T-cell (primary cell): ENCODE results near the gene DNAJB11. TPM values are rescaled to one million over a fixed set of nuclear protein-coding genes. Genes with fewer than 3 reads are reported as not detected.

Source experiments
- ATAC-seq, 4 experiments: fragments of 200-7000 bp in 3 of 4; fragments of 150-1000 bp in 1 of 4; cut with Tn5 transposase; replicated peaks in 1 of 4; 1 replicate in 3 of 4; 2 replicates in 1 of 4; pipeline ENCODE4 v1.10.0; 2021; ENCODE audit warnings: moderate library complexity in 3 of 4, mild to moderate bottlenecking in 2 of 4, moderate number of reproducible peaks in 1 of 4
- CTCF ChIA-PET, 2 donors: fragments of 300-600 bp; sonication (Branson Sonifier 250); formaldehyde crosslinking; loops; one replicate each; lab custom pipeline; 2022; ENCODE audit warnings: antibody characterized with exemption in 2 of 2; lab: Charles Lee
- POLR2A ChIA-PET, 2 donors: fragments of 300-600 bp; sonication (Branson Sonifier 250); formaldehyde crosslinking; loops; one replicate each; lab custom pipeline; 2022; ENCODE audit warnings: antibody characterized with exemption in 2 of 2; lab: Charles Lee
- DNase-seq, 35 experiments: peaks; one replicate each; pipeline versions ENCODE4 v3.0.0 to v3.0.0-alpha.2; 2013 to 2023
- H3K27ac ChIP-seq: one replicate; pipeline ENCODE4 v1.5.1; 2013; ENCODE audit warnings: low read length
- H3K27me3 ChIP-seq, 2 experiments: replicated peaks in 1 of 2; 1 replicate in 1 of 2; 2 replicates in 1 of 2; pipeline versions ENCODE4 v1.6.1 to v1.7.0; 2013; ENCODE audit warnings: low read length in 1 of 2, mixed read lengths in 1 of 2; ENCODE audit not compliant: control insufficient read depth in 2 of 2, insufficient read depth in 2 of 2; ENCODE audit errors: extremely low read depth in 1 of 2
- H3K36me3 ChIP-seq, 2 donors: 1 replicate in 1 of 2; 2 replicates in 1 of 2; pipeline versions ENCODE4 v1.6.1 to v1.7.0; 2013; ENCODE audit warnings: low read length in 1 of 2; ENCODE audit not compliant: control insufficient read depth in 2 of 2, insufficient read depth in 1 of 2; ENCODE audit errors: extremely low read depth in 1 of 2
- H3K4me1 ChIP-seq, 2 experiments: 1 replicate in 1 of 2; 2 replicates in 1 of 2; pipeline versions ENCODE4 v1.6.1 to v1.7.0; 2013; ENCODE audit warnings: low read length in 2 of 2, mixed read lengths in 1 of 2; ENCODE audit not compliant: insufficient read depth in 2 of 2, control insufficient read depth in 1 of 2; ENCODE audit errors: extremely low read depth in 1 of 2
- H3K4me3 ChIP-seq, 2 donors: 1 replicate in 1 of 2; 2 replicates in 1 of 2; pipeline versions ENCODE4 v1.5.1 to v1.7.0; 2013; ENCODE audit warnings: mild to moderate bottlenecking in 2 of 2, low read length in 1 of 2, moderate library complexity in 1 of 2; ENCODE audit not compliant: control insufficient read depth in 1 of 2; ENCODE audit errors: extremely low read depth in 1 of 2
- H3K9me3 ChIP-seq: 2 replicates; pipeline ENCODE4 v1.7.0; 2013
- H3K27ac Mint-ChIP-seq, 2 donors: one replicate each; pipeline ENCODE4 v1.8.0; 2020 to 2021; ENCODE audit warnings: mild to moderate bottlenecking in 2 of 2, mixed read lengths in 2 of 2
- H3K27me3 Mint-ChIP-seq, 2 donors: one replicate each; pipeline ENCODE4 v1.8.0; 2021 to 2022; ENCODE audit warnings: mixed read lengths in 2 of 2
- H3K36me3 Mint-ChIP-seq: one replicate; pipeline ENCODE4 v1.8.0; 2021; ENCODE audit warnings: mixed read lengths
- H3K4me1 Mint-ChIP-seq, 3 donors: one replicate each; pipeline ENCODE4 v1.8.0; 2020 to 2022; ENCODE audit warnings: mixed read lengths in 3 of 3, mild to moderate bottlenecking in 1 of 3
- H3K4me3 Mint-ChIP-seq, 3 donors: one replicate each; pipeline ENCODE4 v1.8.0; 2020 to 2022; ENCODE audit warnings: mild to moderate bottlenecking in 3 of 3, mixed read lengths in 3 of 3, moderate library complexity in 3 of 3
- H3K9me3 Mint-ChIP-seq, 3 donors: one replicate each; pipeline ENCODE4 v1.8.0; 2020 to 2022; ENCODE audit warnings: mixed read lengths in 3 of 3
- WGBS: methylation state at CpG from one replicate; pipeline ENCODE4 v1.1.5; 2013; ENCODE audit warnings: missing lambda C conversion rate; ENCODE audit not compliant: insufficient coverage; 5-methylcytosine and 5-hydroxymethylcytosine counted together
- total RNA-seq, 35 experiments: library from RNA in 6 of 35; stranded (reverse) in 6 of 35; fragments of 120-200 nt in 1 of 35; gene quantifications; one replicate each; pipeline versions ENCODE4 v1.2.1 to v1.2.4 and lab custom pipeline; 2013 to 2026

Gene DNAJB11
- total RNA-seq, 5 donors from 2014 or later (not counting 1 experiment from before 2014, with no cell fraction given): 28.7 to 65.4 (median 31.7) TPM

DNA sequence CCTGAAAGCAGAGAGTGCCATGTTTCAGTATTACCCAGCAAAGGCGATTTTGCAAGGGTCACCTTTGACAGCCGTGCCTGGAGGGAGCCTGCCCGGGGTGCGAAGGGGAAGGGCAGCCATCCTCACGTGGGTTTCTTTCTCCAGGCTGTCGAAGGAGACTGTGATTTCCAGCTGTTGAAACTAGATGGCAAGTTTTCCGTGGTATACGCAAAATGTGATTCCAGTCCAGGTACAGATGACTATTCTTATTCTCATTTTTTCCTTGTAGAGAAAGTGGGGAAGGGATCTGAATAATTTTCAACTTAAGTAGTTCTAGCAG lies 45.7 kb downstream of the DNAJB11 start:
- H3K27ac Mint-ChIP-seq: no peak overlapping the region
- DNase-seq: no peak
- H3K27ac ChIP-seq: no peak overlapping the region
- H3K36me3 Mint-ChIP-seq: no peaks in the 10 kb centered on the region
- POLR2A ChIA-PET: interaction anchor here in 1 of 2 donors (1.5 kb wide), 1 partner anchor 168 kb away, joined by 8 read pairs; the partner anchor contains the start of gene EIF4A2
- H3K27me3 Mint-ChIP-seq: peaks cover 21 to 31% of the 10 kb centered on the region in 2 donors
- H3K36me3 ChIP-seq: no peaks in the 10 kb centered on the region
- CTCF ChIA-PET: interaction anchor here (0.5 to 4.6 kb wide), 22 partner anchors 19 to 1121 kb away, joined by 3 to 42 read pairs (median 4); partner anchors contain the start of gene DNAJB11 (in 1 of the 2)
- peaks cover 20 to 22% (median 21%) of the 10 kb centered on the region in 3 donors for H3K4me1 Mint-ChIP-seq
- H3K9me3 Mint-ChIP-seq: no peaks in the 10 kb centered on the region
- peaks cover 7 to 18% of the 10 kb centered on the region in 2 experiments for H3K4me1 ChIP-seq
- no peak overlapping the region for H3K4me3 ChIP-seq
- peaks cover 4 to 34% of the 10 kb centered on the region in 2 experiments for H3K27me3 ChIP-seq
- WGBS: 78% methylated on average over 6 of the region's 8 CpGs
- H3K4me3 Mint-ChIP-seq: no peak overlapping the region
- no peaks in the 10 kb centered on the region for H3K9me3 ChIP-seq
- no peak for ATAC-seq

DNA sequence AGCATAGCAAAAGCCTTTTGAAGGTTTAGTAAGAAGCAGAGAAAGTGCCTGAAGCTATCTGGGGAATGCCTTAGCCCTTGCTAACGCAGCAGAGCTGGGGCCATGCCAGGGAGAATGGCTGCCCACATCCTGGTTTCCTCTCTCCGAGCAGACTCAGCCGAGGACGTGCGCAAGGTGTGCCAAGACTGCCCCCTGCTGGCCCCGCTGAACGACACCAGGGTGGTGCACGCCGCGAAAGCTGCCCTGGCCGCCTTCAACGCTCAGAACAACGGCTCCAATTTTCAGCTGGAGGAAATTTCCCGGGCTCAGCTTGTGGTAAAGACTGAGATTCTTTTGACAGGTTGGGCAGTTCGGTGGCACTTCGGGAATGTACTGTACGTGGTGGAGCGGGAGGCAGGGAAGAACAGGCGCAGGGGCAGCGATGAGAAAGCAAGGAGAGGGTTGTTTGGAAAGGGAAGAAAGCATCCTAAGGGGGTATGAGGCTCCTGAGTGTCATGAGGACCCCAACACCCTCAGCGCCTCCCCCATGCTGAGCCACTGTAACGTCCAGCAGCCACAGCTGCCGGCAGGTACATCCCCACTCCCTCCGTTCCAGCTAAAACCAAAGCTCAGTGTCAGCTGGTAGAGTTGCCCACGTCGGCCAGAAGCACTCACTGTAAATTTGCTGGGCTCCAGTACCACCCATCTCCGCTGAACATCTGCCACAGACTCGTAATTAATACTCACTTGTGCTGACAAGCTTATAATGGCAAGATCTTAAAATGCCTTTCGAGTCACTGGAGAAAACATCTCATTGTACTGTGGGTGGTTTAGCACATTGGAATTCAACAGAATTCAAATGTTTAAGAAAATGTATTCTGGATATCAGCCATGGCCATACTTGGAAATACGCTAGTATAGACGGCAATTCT lies 46.8 kb downstream of the DNAJB11 start:
- WGBS: 21% methylated on average over 25 of the region's 31 CpGs
- H3K27ac ChIP-seq: no peak overlapping the region
- Mint-ChIP-seq H3K9me3 (no peaks in the 10 kb centered on the region), H3K27me3 (peaks cover 24 to 34% of the 10 kb centered on the region in 2 donors), H3K27ac (peak overlapping the region; percentile 53 to 74), H3K36me3 (no peaks in the 10 kb centered on the region), H3K4me3 (peak overlapping the region; percentile 51 to 68 (median 59)), H3K4me1 (peaks cover 20 to 22% (median 21%) of the 10 kb centered on the region in 3 donors)
- H3K27me3 ChIP-seq: peaks cover 4 to 34% of the 10 kb centered on the region in 2 experiments
- no peak overlapping the region for H3K4me3 ChIP-seq
- H3K4me1 ChIP-seq: peaks cover 7 to 18% of the 10 kb centered on the region in 2 experiments
- ChIA-PET POLR2A (interaction anchor here (0.6 to 1.5 kb wide), 7 partner anchors 89 to 634 kb away, joined by 3 to 8 read pairs (median 3); partner anchors contain the start of gene EIF4A2 (in 1 of the 2)), CTCF (interaction anchor here (0.5 to 4.6 kb wide), 41 partner anchors 9 to 1120 kb away, joined by 3 to 42 read pairs (median 4); partner anchors contain the start of gene DNAJB11 (in 1 of the 2))
- no peaks in the 10 kb centered on the region for H3K9me3 ChIP-seq
- peak; percentile 66 to 96 (median 86) for DNase-seq
- peak; percentile 96 to 99 (median 98) for ATAC-seq
- H3K36me3 ChIP-seq: no peaks in the 10 kb centered on the region

- no peak overlapping the region for H3K27ac Mint-ChIP-seq
- no peaks in the 10 kb centered on the region for H3K36me3 Mint-ChIP-seq
- peaks cover 18 to 28% of the 10 kb centered on the region in 2 donors for H3K27me3 Mint-ChIP-seq
- H3K4me1 Mint-ChIP-seq: peaks cover 20 to 22% (median 21%) of the 10 kb centered on the region in 3 donors
- no peak overlapping the region for H3K27ac ChIP-seq
- H3K9me3 ChIP-seq: no peaks in the 10 kb centered on the region
- no peaks in the 10 kb centered on the region for H3K36me3 ChIP-seq
- ATAC-seq (no peak), DNase-seq (no peak)
- H3K9me3 Mint-ChIP-seq: no peaks in the 10 kb centered on the region
- no peak overlapping the region for H3K4me3 Mint-ChIP-seq
- no peak overlapping the region for H3K4me3 ChIP-seq
- H3K27me3 ChIP-seq: peaks cover 4 to 34% of the 10 kb centered on the region in 2 experiments
- ChIA-PET POLR2A (no interaction called here), CTCF (interaction anchor here (0.6 to 4.6 kb wide), 4 partner anchors 29 to 635 kb away, joined by 5 to 42 read pairs (median 8); partner anchors contain the start of gene DNAJB11 (in 1 of the 2))
- H3K4me1 ChIP-seq: peaks cover 7 to 18% of the 10 kb centered on the region in 2 experiments
- 94% methylated on average over 4 of the region's 8 CpGs for WGBS
These were observed 47.9 kb downstream of the DNAJB11 start for GRCh38 chr3:186618318-186618938.

DNA sequence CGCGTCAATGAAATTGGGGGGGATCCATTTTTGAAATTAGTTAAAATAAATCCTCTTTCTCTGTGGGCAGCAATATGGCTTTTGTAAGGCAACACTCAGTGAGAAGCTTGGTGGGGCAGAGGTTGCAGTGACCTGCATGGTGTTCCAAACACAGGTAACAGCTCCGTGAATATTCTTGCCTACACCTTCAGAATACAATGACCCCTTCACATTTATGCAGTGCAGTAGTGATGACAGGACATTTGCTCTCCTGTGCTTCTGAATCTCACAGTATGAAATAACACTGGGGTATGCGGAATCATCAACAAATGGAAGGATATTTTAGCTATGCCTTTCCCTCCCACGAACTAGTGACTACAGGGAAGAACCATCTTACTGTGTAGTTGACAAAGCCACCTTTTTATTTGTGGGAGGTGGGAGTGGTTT lies 49.3 kb downstream of the DNAJB11 start:
- Mint-ChIP-seq H3K27ac (no peak overlapping the region), H3K27me3 (peaks cover 15 to 25% of the 10 kb centered on the region in 2 donors), H3K36me3 (no peaks in the 10 kb centered on the region), H3K9me3 (no peaks in the 10 kb centered on the region), H3K4me3 (no peak overlapping the region), H3K4me1 (peaks cover 14 to 15% (median 15%) of the 10 kb centered on the region in 3 donors)
- ATAC-seq (no peak), DNase-seq (no peak)
- Histone ChIP-seq H3K9me3 (no peaks in the 10 kb centered on the region), H3K4me3 (no peak overlapping the region), H3K27ac (no peak overlapping the region), H3K27me3 (peaks cover 0 to 32% of the 10 kb centered on the region in 2 experiments), H3K4me1 (peaks cover under 1 to 12% of the 10 kb centered on the region in 2 experiments), H3K36me3 (no peaks in the 10 kb centered on the region)
- POLR2A ChIA-PET: no interaction called here
- 83% methylated on average over 1 of the region's 5 CpGs for WGBS
- CTCF ChIA-PET: no interaction called here

DNA sequence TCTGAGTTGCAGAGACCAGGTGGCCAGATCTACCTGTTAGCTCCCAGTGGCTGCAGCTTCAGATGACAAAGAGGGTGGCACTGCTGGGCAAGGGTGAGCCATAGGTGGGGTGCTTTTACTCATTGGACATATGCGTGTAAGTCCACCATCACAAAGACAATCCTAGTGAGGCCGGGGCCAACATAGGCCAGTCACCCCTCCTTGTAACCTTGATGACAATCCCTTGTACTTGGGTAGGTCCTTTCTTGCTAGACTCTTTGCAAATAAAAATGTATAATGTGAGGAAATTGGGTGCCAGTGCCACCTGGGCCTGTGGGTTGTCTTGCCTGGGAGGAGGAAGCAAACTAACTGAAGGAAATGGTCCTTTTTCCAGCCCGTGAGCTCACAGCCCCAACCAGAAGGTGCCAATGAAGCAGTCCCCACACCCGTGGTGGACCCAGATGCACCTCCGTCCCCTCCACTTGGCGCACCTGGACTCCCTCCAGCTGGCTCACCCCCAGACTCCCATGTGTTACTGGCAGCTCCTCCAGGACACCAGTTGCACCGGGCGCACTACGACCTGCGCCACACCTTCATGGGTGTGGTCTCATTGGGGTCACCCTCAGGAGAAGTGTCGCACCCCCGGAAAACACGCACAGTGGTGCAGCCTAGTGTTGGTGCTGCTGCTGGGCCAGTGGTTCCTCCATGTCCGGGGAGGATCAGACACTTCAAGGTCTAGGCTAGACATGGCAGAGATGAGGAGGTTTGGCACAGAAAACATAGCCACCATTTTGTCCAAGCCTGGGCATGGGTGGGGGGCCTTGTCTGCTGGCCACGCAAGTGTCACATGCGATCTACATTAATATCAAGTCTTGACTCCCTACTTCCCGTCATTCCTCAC lies 49.9 kb downstream of the DNAJB11 start:
- Mint-ChIP-seq H3K9me3 (no peaks in the 10 kb centered on the region), H3K36me3 (no peaks in the 10 kb centered on the region), H3K27me3 (peaks cover 12 to 23% of the 10 kb centered on the region in 2 donors), H3K4me3 (no peak overlapping the region), H3K4me1 (peaks cover 10 to 13% (median 12%) of the 10 kb centered on the region in 3 donors), H3K27ac (no peak overlapping the region)
- WGBS: 89% methylated on average over 10 of the region's 17 CpGs
- ATAC-seq (no peak), DNase-seq (no peak)
- Histone ChIP-seq H3K4me1 (peaks cover 0 to 11% of the 10 kb centered on the region in 2 experiments), H3K27me3 (peaks cover 0 to 29% of the 10 kb centered on the region in 2 experiments), H3K9me3 (no peaks in the 10 kb centered on the region), H3K27ac (no peak overlapping the region), H3K4me3 (no peak overlapping the region), H3K36me3 (no peaks in the 10 kb centered on the region)
- POLR2A ChIA-PET: no interaction called here
- CTCF ChIA-PET: no interaction called here
